Testis (tissue), 2 donors: ENCODE data around the gene C7.

Experiments used
- POLR2A ChIP-seq: fragments of 450-650 bp; IDR thresholded peaks from one replicate; pipeline ENCODE4 v1.6.1; 2017; ENCODE audit warnings: antibody characterized with exemption, mild to moderate bottlenecking, moderate library complexity
- TF ChIP-seq, protein P1 (sequence below), 3 experiments: fragments of 450-650 bp in 2 of 3; fragments of 200-600 bp in 1 of 3; sonication (generic) in 1 of 3; IDR thresholded peaks; one replicate each; pipeline ENCODE4 v1.5.1; 2016 to 2019; ENCODE audit warnings: antibody characterized with exemption in 3 of 3, mild to moderate bottlenecking in 2 of 3, moderate library complexity in 1 of 3

DNA sequence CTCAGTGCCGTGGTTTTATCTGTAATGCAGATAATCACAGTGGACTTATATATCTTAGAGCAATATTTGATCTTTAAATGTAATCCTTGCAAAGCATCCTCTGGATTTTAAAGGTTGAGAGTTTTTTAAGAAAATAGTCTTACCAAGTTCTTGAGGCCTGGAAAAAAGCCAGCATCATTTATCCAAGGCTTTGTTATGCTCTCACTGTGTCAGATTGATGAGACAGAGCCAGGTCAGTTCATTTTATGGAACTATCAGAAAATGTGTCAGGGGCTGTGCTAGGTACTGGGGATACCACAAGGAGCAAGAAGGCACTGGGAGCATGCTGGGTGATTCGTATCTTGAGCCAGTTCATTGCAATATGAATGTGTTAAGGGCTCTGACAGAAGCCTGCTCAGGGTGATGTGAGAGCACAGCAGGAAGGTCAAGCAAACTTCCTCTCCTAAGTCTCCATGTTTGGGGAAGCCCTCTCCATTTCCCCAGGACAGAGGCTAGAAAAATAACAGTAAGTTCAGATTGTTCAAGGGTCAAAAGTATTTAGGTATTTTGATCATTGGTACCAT is 19.7 kb downstream of the C7 start:
- TF ChIP-seq, protein P1, sequence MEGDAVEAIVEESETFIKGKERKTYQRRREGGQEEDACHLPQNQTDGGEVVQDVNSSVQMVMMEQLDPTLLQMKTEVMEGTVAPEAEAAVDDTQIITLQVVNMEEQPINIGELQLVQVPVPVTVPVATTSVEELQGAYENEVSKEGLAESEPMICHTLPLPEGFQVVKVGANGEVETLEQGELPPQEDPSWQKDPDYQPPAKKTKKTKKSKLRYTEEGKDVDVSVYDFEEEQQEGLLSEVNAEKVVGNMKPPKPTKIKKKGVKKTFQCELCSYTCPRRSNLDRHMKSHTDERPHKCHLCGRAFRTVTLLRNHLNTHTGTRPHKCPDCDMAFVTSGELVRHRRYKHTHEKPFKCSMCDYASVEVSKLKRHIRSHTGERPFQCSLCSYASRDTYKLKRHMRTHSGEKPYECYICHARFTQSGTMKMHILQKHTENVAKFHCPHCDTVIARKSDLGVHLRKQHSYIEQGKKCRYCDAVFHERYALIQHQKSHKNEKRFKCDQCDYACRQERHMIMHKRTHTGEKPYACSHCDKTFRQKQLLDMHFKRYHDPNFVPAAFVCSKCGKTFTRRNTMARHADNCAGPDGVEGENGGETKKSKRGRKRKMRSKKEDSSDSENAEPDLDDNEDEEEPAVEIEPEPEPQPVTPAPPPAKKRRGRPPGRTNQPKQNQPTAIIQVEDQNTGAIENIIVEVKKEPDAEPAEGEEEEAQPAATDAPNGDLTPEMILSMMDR (IDR thresholded peaks at IDR 0.05): no peak
- TF ChIP-seq POLR2A: no peak
